Occipital lobe (tissue), 2 donors: Measurements from ENCODE around the gene ITGA11. TPM values are rescaled to one million over a fixed set of nuclear protein-coding genes. Genes with fewer than 3 reads are reported as not detected.
"Not testable (repeated sequence)": the region's sequence is repeated elsewhere in the genome, so short reads cannot be mapped to it uniquely, and the experiment has no call there.

Experiments
- DNase-seq: peaks from one replicate; lab custom pipeline; 2025; lab: John Stamatoyannopoulos, UW
- total RNA-seq: library from RNA; depleted of rRNA; stranded (reverse); fragments of >200 nt; gene quantifications from one replicate; pipeline ENCODE4 v1.2.3, GENCODE V29; 2014

The ITGA11 gene
- total RNA-seq, 1 donor from 2014 or later = 0.62 TPM

- DNase-seq = no peak
Measured at GRCh38 chr15:68425428-68426060, 6.4 kb downstream of the ITGA11 start.

GRCh38 chr15:68424754-68425390, 7.1 kb downstream of the ITGA11 start:
- no peak for DNase-seq

DNA sequence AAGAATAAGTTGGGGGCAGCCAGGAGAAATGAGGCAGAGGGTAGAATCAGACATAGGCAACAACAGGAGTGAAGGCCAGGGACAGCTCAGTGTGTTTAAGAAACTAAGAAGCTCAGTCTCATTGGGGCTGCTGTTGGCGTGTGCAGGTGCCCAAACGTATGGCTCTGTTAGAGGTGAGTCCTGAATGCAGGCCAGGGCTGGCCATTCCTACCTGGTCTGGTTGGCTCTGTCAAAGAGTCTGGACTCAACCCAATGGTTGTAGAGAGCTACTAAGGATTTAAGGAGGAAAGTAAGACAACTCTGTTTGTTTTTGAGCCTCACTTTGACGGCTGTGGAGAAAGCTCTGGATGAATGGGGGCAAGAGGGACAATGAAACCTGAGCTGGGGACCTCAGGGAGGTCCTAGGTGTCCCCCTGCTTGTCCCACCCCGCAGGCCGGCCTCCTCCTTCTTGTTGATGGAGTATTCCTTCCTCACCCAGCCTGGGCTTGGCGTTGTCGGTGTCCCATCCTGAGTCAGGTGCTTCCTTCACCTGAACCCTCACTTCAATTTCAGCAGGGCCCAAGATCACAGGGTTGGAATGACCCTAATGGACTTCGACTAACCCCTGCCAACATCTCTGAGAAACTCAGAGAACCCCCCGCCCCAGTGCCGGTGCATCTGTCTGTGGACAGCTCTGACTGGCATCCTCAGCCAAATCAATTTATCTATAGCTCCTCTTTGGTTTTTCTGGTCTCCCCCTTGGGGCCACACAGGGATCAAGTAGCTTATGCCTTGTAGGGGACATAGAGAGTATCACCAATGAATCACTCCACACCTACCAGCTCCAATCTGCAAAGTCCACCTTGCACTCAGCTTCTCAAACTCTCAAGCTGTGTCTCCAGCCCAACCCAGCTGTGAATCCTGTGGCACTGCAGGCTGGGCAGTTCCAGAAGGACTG, 8.3 kb downstream of the ITGA11 start:
- no peak for DNase-seq

- DNase-seq = not testable (repeated sequence)
Measured at GRCh38 chr15:68422403-68423145, 9.4 kb downstream of the ITGA11 start.

DNA sequence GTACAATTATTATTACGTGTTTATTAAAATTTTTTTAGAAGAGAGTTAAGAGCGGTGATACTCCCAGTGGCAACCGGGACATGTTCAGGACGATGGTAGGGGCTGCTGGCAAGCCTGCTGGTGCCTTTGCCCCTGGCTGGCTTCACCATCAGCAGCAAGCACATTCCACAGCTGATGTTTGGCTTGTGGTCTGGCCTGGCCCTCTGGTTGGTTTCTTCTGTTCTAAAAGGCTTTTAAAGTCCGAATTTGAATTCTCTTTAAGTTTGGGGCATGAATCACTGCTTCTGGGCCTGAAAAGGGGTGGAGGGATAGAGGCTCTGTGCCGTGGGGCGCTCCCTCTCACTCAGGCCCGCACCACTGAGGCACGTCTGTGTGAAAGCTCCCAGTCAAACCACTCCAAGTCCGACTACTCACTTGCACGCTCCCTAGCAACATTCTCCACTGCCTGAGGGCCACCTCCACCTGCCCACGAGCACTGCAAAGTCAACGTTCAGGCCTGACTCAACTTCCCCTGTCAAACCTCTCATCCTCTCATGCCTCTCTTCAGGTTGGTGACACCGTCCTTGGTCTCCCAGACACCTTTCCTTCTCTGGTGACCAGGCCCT, 10.1 kb downstream of the ITGA11 start:
- no peak for DNase-seq

DNA sequence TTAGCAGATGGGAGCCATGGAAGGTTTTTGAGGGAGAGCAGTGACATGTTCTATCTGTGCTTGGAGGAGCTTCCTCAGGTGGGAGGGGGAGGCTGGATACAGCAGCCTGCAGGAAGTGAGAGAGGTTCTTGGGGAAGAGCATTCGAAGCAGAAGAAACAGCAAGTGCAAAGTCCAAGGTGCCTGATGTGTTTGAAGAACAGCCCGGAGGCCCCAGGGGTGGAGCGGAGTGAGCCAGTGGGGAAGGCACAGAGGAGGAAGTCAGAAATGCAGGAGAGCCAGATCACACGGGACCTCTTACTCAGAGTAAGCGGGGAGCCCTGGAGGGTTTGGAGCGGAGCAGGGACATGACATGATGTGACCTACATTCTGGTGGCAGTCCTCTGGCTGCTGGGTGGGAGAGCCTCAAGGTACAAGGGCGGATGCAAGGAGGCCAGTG, 10.8 kb downstream of the ITGA11 start:
- DNase-seq = no peak

DNA sequence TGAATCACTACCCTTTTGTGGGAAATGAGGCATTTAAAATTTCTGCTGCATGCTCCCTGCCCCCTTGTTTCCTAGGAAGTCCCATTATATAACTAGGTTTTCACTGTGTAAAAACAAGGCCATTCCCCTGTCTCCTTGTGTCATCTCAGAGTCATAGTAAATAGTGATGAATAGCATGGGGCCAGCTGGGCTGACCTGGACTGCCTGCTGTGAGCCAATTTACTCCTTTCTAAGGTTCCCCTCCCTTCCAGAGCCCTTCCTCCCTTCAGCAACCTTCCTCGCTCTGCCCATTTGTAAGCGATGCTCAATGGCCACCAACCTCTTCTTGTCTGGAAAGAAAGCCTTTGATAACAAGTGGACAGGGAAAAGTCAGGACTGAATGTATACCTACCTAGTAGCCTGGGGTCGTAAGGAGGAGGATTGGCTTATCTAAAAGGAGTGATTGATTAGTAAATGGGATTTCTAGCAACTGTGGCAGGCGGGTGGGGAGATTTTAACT, 11.7 kb downstream of the ITGA11 start:
- no peak for DNase-seq

DNA sequence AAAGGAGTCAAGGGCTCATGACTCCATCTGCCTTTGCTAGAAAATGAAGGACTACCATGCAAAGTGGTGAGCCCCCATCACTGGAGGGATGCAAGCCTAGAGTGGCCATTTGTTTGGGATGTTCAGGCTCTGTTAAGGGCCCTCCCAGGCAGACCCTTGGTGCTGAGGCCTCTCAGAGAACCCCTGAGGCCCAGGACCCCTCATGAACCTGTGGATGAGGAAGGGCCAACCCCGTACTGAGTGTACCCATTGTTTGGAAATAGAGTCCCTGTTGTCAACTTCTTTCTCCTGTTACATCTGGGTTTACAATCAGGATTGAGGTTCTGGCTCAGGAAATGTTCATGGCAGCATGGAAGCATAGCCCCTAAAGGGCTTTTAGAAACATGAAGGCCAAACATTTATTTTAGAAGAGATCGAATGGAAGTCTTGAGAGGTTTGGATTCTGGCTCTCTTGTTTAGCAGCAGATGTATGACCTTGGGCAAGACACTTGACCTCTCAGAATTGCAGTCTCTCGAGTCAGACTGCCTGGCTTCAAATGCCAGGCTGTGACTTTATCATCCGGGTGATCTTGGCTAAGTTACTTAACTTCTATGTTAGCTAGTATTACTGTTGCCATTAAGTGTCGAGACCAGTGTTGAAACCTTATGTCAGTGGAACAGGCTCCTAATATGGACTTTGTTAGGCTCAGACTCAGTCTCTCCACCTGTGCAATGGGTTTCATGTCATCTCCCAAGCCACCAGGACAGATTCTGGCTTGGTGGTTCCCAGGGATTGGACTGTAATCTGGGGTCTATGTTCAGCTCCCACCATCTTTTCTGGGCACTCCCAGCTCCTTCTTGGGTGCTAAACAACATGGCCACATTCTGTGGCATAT, 12.4 kb downstream of the ITGA11 start:
- DNase-seq = no peak

DNA sequence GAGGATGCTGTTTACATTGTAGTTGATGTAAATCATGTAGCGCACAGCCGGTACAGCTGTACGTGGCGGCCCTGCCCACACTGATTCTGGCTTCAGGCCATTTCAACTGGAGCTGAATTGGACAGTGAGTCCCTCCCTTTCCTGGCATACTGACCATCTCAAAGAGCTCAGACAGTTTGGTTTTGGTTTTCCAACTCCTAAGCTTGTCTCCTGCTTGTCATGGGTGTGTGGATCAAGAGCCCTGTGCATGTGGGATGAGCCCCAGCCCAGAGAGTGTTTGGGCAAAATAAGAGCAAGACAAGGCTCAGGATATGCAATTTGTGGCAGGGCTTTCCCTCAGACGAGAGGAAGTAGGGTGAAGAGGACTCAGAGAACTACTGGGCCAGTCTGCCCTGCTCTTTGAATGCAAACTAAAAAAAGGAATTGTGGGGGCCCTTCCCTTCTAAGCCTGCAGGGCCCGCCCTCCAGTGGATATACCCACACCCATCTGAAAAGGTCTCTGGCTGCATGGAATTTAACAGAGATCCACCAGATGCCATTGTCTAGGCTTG, 13.3 kb downstream of the ITGA11 start:
- DNase-seq = no peak

- DNase-seq = no peak
Measured at GRCh38 chr15:68417897-68418296, 14.1 kb downstream of the ITGA11 start.

DNA sequence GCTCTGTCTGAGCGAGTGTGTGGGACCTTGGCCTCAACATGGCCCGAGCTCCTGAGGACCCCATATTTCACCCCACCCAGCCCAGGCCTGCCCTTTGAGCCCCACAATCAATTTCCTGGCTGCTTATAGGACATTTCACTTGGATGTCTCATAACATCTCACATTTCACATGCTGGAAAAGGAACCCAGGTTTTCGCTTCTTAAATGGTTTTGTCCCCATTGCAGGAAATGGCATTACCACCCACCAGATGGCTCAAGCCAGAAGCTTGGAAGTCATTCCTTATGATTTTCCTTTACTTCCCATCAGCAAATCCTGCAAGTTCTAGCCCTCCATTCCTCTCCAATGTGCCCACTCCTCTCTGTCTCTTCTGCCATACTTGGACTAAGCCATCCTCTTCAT, 14.9 kb downstream of the ITGA11 start:
- no peak for DNase-seq

DNA sequence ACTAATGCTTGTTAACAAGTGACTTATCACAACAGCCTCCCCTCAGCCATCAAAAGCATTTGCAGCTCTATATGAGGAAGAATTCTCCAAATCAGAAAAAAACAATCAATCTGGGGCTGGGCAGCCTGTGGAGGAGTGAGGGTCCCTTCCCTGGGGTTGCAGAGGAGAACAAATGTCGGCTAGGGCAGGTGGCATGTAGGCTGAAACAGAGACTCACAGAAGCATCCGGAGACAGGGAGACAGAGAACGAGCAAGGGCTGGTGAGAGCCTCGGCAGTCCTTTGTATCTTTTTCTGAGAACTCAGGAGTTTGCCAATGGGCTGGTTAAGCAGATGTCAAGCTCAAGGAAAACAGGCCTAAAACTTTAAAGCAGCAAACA, 15.8 kb downstream of the ITGA11 start:
- DNase-seq = no peak

DNA sequence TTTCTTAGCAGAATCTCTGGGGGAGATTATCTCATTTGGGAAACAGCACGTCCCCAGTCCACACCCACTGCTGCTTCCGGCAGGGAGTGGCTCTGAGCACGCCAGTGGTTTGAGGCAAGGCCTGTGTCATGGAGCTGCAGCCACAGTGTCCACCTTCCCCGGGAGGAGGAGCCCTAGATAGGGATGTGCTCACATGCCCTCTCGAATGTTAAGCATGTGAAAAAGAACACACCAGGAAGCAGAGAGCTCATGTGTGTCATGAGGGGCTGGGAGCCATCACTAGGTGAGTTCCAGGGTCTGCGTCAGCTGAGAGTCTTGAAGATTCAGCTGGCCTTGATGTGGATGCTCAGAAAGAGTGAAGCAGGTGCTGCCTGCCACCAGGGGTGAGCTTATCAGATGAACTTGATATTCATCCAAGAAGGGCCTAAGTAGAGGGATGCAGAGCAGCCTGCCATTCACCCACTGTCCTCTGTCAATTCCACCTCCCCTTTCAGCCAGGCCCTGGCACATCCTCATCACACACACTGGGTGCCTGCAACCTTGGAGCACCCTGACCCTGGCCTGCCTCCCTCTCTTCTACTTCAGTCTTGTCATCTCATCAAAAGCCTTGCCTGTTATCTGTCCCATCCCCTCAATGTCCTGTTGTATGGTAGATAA, 16.3 kb downstream of the ITGA11 start:
- no peak for DNase-seq

GRCh38 chr15:68415061-68415460, 16.9 kb downstream of the ITGA11 start:
- DNase-seq = no peak

DNA sequence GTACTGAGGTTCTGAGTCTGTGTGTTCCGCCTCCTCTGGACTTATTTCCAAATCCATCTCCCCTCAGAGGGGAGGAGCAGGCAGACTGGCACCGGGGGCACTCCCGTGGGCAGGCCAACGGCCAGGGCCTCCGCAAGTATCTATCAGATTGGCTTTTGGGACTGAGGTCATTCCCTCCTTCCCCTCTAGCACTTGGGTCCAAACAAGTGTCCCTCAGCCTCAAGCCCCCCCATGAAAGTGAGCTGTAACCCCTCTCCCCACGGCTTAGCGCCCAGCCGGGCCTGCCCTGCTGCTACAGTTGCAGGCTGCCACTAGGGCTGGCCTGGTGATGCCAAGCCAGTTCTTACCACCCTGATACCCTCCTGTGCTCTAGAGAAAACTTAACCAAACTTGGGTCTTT, 17.4 kb downstream of the ITGA11 start:
- DNase-seq = no peak

DNA sequence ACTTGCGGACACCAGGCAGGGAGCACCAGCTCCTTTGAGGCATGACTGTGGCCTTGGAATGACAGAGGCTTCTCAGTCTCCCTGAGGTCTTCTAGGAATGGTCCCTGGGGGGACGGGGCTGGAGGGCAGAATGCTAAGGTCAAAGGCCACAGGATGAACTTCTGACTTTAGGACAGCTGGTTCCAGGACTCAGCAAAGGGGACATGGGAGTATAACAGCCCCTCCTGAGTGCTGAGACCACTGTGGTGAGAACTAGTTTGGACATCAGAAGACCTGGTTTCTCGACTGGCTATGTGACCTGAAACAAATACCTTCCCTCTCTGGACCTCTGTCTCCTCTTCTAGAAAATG, 17.8 kb downstream of the ITGA11 start:
- no peak for DNase-seq

DNA sequence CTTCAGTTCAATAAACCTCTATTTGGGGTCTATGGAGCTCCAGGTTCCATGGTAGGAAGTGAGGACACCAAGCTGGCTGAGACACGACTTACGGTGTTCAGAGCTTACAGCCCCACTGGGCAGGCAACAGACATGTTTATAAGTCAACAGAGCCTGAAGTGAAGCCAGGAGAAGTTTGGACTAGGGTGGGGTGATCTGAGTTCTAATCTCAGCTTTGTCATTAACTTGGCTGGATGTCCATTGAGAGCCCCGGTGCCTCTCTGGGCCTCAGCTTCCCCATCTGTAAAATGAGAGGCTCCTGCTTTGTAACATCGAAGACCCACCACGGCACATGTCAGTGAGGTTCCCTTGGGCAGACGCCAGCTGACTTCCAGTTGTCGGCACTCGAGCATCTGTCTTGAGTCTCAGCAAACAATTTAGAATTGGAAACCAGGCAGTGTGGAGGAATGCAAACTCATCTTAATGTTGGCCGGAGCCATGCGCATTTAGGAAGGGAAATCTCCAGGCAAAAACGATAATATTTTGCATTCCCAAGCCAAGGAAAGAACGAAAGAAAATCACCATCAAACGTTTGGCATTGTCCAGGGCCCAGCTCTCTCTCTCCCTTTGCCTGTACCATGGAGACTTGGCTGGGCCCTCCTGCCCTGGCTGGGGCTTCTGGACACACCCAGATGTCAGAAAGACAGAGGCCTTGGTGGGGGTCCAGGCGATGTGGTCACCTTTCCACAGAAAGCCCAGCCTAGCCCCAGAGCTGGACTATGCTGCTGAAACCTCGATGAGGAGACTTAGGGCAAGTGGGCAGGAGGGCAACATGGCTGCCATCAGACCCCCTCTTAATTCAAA, 18.4 kb downstream of the ITGA11 start:
- no peak for DNase-seq

DNA sequence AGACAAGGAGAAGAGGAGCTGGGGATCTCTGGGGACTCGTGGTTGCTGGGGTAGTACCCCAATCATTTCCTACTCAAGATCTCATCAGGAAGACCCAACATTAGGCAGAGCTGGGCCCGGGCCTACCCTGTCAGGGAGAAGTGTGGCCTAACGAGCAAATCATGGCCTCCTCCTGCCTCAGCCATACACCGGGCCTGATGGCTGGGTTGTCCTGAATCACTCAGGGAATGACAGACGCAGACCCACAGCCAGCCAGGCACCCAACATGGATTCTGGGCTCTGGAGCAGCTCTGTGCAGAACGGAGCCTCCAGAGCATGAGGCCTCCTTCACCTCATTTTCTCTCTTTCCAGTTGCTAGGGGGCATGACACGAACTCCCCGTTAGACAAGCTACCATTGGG, 19.7 kb downstream of the ITGA11 start:
- no peak for DNase-seq
